Peyer's patch (tissue), 4 donors: ENCODE data around the gene BCAS3.

Source experiments
- CTCF ChIP-seq, 6 experiments: fragments of 450-650 bp in 4 of 6; fragments of 200-600 bp in 2 of 6; sonication (generic) in 1 of 6; IDR thresholded peaks; one replicate each; pipeline ENCODE4 v1.5.1; 2017 to 2019; ENCODE audit warnings: antibody characterized with exemption in 6 of 6, mild to moderate bottlenecking in 3 of 6, moderate library complexity in 1 of 6
- POLR2A ChIP-seq, 2 donors: fragments of 450-650 bp; IDR thresholded peaks; one replicate each; pipeline ENCODE4 v1.5.1; 2017; ENCODE audit warnings: antibody characterized with exemption in 2 of 2, mild to moderate bottlenecking in 2 of 2, moderate library complexity in 2 of 2

DNA sequence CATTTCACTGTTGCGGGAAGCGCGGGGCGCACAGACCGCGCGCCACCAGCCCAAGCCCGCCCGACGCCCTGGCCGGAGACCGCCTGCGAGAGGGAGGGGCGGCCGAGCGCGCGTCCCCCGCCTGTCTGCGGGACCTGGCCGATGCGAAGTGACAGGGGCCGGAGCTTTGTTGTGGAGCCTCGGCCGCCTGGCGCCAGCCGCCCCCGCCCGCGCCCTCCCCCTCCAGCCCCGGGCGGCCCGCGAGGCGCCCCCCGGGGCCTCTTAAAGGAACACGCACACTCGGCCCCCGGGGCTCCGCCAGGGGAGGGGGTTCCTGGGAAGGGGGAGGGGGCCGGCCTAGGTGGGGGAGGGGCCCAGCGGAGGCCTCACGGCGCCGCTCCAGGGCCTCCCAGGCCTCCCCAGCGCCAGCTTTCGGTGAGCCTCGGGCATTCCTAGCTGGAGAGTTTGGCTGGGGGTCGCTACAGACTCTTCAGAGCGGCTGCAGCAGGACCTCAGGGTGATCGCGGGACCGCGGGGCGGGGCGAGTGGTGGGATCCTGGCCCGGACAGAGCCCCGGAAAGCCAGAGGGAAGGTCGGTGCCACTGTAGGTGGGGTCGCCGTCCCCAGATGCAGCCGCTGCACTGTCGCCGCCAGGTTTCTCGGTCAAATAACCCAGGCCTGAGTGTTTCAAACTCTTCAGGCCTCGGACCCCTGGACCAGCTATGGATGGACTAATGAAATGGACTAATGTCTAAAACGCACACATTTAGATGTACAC is 719.6 kb downstream of the BCAS3 start:
- TF ChIP-seq CTCF (IDR thresholded peaks at IDR 0.05): no peak
- no peak for TF ChIP-seq POLR2A (IDR thresholded peaks at IDR 0.05)
